CD4-positive, alpha-beta T cell treated with Interferon gamma for 1 hour (primary cell): ENCODE results near the gene MYO1A.
"Not testable (repeated sequence)": the region's sequence is repeated elsewhere in the genome, so short reads cannot be mapped to it uniquely, and the experiment has no call there.

ENCODE experiments used
- DNase-seq: peaks from one replicate; pipeline ENCODE4 v3.0.0-alpha.2; 2020

The MYO1A gene

DNA sequence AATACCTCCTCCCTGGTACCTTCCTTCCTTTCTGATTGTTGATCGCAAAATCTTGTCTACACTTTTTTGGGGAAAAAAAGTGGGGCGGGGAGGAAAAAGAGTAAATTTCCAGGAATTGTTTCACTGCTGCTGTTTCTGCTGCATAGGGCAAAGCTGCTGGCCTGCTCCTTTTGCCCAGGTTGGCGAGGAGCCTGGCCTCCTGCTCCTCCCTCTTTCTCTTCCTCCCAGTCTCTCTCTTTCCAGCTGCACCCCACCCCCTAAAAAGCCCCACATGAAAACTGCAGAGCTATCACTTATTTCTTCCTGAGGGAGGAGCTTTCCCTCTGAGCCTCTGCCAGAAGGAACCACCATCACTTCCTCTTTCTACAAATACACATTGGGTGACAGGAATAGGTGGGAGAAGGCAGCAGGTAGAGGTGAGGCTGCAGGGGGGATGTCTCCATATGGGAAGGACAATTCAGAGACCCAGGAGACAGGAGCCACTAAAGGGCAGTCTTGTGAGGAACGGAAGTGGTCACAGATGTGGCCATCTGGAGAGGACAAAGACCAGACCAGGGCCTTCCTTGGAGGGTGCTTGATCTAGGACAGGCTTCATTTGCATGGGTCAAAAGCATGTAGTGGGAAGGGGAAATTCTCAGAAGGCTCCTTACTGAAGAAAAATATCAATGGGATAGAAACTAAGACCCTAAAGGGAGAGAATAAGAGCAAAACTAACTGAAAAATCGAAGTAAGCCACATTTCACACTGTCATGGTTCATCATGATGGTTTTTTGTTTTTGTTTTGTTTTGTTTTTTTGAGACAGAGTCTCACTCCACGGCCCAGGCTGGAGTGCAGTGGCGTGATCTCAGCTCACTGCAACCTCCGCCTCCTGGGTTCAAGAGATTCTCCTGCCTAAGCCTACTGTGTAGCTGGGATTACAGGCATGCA, 58.3 kb downstream of the MYO1A start:
- DNase-seq: no peak

GRCh38 chr12:56990648-56991318, 59.1 kb downstream of the MYO1A start:
- DNase-seq: no peak

DNA sequence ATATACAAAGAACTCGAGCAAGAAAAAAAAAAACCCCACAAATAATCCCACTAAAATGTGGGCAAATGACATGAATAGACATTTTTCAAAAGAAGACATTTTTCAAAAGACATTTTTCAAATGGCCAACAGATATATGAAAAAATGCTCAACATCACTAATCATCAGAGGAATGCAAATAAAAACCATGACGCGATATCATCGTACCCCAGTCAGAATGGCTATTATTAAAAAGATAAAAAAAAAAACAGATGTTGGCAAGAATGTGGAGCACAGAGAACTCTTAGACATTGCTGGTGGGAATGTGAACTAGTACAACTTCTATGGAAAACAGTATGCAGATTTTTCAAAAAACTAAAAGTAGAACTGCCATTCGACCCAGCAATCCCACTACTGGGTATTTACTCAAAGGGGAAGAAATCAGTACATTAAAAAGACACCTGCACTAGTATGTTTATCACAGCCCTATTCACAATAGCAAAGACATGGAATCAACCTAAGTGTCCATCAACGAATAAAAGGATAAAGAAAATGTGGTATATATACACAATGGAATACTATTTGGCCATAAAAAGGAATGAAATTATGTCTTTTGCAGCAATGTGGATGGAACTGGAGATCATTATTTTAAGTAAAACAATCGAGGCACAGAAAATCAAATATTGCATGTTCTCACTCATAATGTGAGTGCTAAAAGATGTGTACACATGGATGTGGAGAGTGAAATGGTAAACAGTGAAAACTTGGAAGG, 59.9 kb downstream of the MYO1A start:
- no peak for DNase-seq

DNA sequence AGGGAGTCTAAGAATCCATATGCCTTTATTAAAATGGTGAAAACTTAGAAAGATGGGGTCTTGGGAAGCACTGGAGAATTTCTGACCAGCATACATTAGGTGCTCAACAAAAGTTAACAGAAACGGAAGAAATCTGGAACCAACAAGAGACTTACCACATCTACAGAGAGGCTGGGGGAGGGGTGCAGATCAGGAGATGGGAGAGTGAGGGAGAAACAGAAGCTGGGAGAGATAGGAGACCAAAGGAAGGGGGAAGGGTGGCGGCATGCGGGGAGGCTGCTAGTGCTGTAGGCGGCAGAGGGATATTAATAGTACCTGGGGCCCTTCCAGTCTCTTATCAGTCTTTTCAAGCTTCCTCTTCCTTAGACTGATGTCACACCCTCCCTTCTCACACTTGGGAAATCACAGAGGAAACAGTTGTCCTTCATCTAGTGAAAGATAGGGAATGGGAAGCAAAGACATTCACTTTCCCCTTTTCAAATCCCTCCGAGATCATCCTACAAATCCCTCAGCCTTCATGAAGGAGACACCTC, 61.7 kb downstream of the MYO1A start:
- DNase-seq: no peak

DNA sequence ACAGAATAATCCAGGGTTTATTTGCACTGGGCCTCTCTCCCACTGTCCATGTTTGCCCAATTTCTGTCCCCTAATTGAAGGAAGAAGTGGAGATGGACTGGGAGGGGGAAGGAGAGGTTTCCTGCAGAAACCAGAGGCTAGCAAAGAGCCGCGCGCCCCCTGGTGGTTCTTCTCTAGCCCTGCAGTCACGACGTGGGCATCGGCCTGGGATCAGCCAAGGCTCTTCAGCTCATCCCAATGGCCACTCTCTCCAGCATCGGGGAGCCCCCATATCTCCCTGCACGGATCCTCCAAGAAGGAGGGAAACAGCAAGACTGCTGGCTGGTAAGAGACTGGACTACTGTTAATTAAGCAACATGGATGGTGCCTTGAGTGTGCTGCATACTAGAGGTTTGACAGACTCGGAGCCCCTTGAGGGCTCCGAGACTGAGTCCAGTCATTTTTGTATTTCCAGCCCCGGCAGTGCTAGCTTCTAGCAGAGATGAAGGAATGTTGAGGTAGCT, 62.3 kb downstream of the MYO1A start:
- peak; percentile 62 for DNase-seq

DNA sequence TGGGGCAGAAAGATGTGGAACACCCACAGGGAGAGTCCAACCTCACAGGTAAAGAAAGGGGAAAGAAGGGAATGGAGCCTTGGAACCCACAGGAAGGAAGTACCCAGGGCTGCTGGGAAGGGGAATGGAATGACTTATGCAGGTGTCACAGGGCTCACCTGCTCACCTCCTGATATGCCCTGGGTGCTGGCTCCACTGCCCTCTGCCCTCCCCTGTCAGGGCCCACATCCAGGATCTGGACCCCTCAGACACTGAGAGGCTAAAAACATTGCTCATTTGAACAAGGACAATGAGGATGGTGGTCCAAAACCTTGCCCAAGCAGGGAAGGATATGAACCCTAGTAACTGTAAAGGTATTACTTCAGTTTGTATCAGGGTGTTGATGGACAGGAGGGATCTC, 62.9 kb downstream of the MYO1A start:
- DNase-seq: no peak

DNA sequence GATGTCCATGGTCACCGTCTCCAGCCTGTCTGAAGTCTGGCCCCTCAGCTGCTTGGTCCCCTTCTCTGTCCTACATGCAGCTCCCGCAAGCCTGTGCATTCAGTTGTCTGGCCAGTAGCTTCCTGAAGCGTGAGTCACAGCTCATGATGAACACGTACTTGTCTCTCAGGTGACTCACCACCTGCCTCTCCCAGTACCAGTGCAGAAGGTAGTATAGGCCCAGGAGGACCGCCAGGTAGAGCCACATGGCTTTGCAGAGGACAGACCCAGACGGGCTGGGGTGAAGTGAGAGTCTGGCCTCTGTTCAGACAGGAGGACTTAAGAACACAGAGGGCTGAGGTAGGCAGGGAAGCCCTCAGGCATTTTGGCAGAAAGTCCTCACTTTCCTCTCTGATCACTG, 64.2 kb downstream of the MYO1A start:
- not testable (repeated sequence) for DNase-seq

DNA sequence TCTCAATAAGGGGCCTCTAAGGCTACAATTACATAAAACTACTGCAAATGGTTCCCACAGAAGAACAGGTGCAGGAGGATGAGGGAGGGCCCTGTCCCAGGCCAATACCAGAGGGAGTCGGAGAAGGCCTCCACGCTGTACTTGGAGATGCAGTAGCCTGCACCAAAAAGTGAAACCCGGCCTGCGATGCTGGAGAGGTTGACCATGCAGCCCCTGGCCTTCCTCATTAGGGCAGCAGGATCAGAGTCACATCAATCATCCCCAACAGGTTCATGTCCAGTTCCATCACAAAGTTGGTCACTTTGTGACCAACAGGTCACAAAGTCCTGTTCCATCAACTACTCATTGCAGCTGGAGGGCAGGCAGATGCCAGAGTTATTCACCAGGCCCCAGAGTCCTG, 66.5 kb downstream of the MYO1A start:
- no peak for DNase-seq

GRCh38 chr12:56982578-56983236, 67.2 kb downstream of the MYO1A start:
- DNase-seq: not testable (repeated sequence)

DNA sequence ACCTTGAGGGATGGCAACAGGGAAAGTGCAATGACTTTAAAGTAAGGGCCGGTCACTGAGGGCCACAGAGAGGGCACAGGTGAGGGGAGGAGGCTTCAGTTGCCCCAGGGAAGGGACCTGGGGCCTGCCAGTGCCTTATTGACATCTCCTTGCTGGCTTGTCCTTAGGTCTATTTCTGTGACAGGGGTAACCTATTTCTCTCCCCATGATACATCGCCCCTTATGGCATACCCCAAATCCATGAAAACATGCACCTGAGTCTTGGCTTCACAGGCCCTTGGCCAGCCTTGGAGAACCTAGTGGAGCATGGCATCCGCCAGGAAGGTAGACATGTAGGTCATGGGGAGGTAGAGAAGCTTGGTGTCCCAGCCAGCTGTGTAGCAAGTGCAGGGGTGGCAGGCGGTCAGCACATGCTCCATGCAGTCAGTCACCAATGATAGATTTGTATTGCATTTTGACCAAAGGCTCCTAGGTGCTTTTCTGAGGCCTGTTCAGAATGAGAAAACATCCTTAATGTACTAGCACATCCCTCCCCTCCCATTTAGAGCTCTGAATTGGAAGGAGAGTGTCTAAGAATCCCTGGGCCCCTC, 68.9 kb downstream of the MYO1A start:
- DNase-seq: no peak

DNA sequence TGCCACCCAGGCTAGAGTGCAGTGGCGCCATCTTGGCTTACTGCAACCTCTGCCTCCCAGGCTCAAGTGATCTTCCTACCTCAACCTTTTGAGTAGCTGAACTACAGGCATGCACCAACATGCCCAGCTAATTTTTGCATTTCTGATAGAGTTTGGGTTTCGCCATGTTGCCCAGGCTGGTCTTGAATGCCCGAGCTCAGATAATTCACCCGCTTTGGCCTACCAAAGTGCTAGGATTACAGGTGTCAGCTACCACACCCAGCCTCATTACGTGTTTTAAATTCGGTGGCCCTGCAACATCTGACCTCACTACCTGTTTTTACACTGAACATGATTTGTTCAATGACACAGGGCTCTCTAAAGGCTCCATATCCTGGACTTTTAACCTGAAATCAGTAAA, 69.7 kb downstream of the MYO1A start:
- DNase-seq: no peak

- DNase-seq: no peak
Observed at GRCh38 chr12:56979628-56980027, 70.3 kb downstream of the MYO1A start.
